Panc1 (cell line): ENCODE results near the gene APMAP. TPM values are rescaled to one million over a fixed set of nuclear protein-coding genes. Genes with fewer than 3 reads are reported as not detected.

Experiments
- ATAC-seq: fragments of 200-7000 bp; cut with Tn5 transposase; 2 replicates; pipeline ENCODE4 v1.9.1; 2020; ENCODE audit warnings: mild to moderate bottlenecking, moderate library complexity
- BruUV-seq: library from RNA; stranded (reverse); fragments of 400-500 nt; replicated peaks from 2 replicates; lab custom pipeline; 2021; lab: Mats Ljungman, UMichigan
- CTCF ChIA-PET: fragments of 300-600 bp; sonication (Branson Sonifier 250); formaldehyde crosslinking; loops from one replicate; lab custom pipeline; 2022; ENCODE audit warnings: antibody characterized with exemption; lab: Charles Lee
- POLR2A ChIA-PET: fragments of 300-600 bp; sonication (Branson Sonifier 250); formaldehyde crosslinking; loops from one replicate; lab custom pipeline; 2022; ENCODE audit warnings: antibody characterized with exemption; lab: Charles Lee
- DNase-seq: peaks from one replicate; pipeline ENCODE4 v3.0.0-alpha.2; 2010; ENCODE audit warnings: low read depth, low spot score
- H3K27ac ChIP-seq: 2 replicates; pipeline ENCODE4 v1.5.1; 2011; ENCODE audit warnings: mild to moderate bottlenecking, low read length, inconsistent platforms
- H3K27me3 ChIP-seq: fragments of 200-500 bp; sonication (Bioruptor generic); 2 replicates; pipeline ENCODE4 v1.6.0; 2014; ENCODE audit warnings: low read length, inconsistent platforms; ENCODE audit not compliant: control insufficient read depth, insufficient read depth
- H3K36me3 ChIP-seq: fragments of 200-500 bp; sonication (Bioruptor generic); 2 replicates; pipeline ENCODE4 v1.5.1; 2014; ENCODE audit warnings: inconsistent platforms, mild to moderate bottlenecking, low read length, moderate library complexity; ENCODE audit not compliant: control insufficient read depth, insufficient read depth
- H3K4me1 ChIP-seq: 2 replicates; pipeline ENCODE4 v1.5.1; 2011; ENCODE audit warnings: inconsistent platforms, mild to moderate bottlenecking, low read length, moderate library complexity; ENCODE audit not compliant: control insufficient read depth, insufficient read depth
- H3K4me3 ChIP-seq, 2 experiments: 2 replicates each; pipeline ENCODE4 v1.5.1; 2011 to 2012; ENCODE audit warnings: low read depth in 2 of 2, low read length in 2 of 2, mild to moderate bottlenecking in 2 of 2, inconsistent platforms in 1 of 2, moderate library complexity in 1 of 2
- H3K9me3 ChIP-seq: fragments of 200-500 bp; sonication (Bioruptor generic); 2 replicates; pipeline ENCODE4 v1.5.1; 2014; ENCODE audit warnings: low read depth, mild to moderate bottlenecking, inconsistent platforms, low read length, moderate library complexity; ENCODE audit not compliant: control insufficient read depth, insufficient read depth
- POLR2AphosphoS5 ChIP-seq: IDR thresholded peaks from 2 replicates; pipeline ENCODE4 v1.6.1; 2012; ENCODE audit warnings: mild to moderate bottlenecking, low read depth, low read length, moderate library complexity
- SIN3A ChIP-seq: IDR thresholded peaks from 2 replicates; pipeline ENCODE4 v1.6.1; 2012; ENCODE audit warnings: low read depth, mild to moderate bottlenecking, low read length, moderate library complexity, borderline replicate concordance; ENCODE audit not compliant: insufficient read depth
- TCF7L2 ChIP-seq: IDR thresholded peaks from 2 replicates; pipeline ENCODE4 v1.6.1; 2011; ENCODE audit warnings: mild to moderate bottlenecking, low read depth, low read length, inconsistent platforms
- in situ Hi-C: cut with HindIII; loops from 2 replicates; pipeline ENCODE4 v1.10.0; 2016; ENCODE audit warnings: low sequenced_read_pairs, low pct_unique_long_range_greater_than_20kb
- intact Hi-C: fragments of 100-400 bp; cut with micrococcal nuclease; formaldehyde crosslinking; loops from one replicate; pipeline ENCODE4 v1.10.0; 2022; ENCODE audit not compliant: unreplicated experiment
- total RNA-seq: library from RNA; stranded (reverse); gene quantifications from one replicate; pipeline ENCODE4 v1.2.1, GENCODE V29; 2021; ENCODE audit not compliant: unreplicated experiment
- TF ChIP-seq, protein P1 (sequence below): fragments of 450-650 bp; IDR thresholded peaks from 2 replicates; pipeline ENCODE4 v1.5.1; 2017; ENCODE audit warnings: mild to moderate bottlenecking
- TF ChIP-seq, protein P2 (sequence below), 2 experiments: IDR thresholded peaks; 2 replicates each; pipeline ENCODE4 v1.6.1; 2011 to 2012; ENCODE audit warnings: low read depth in 2 of 2, control low read depth in 1 of 2, low read length in 1 of 2, mild to moderate bottlenecking in 1 of 2, moderate library complexity in 1 of 2; ENCODE audit not compliant: insufficient read depth in 1 of 2

Gene APMAP
- total RNA-seq, 1 experiment from 2014 or later: 165 TPM

DNA sequence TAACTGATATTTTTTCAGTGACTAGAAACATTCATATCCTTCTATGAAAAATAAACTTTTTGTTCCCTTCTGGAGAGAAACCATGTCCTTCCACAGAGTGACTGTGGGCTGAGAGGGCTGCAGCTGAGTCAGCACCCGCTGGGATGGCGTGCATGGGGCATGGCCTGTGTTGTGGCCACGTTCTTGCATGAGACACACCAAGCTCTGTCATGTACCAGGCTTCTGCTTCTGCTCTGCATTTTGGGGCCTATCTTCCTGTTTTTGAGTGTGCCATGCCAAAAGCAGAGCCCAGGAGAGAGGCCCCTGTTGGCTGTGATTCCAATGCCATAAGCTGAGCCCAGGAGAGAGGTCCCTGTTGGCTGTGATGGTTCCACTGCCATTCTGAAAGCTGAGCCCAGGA, 10.8 kb downstream of the APMAP start:
- CTCF ChIA-PET: no interaction called here
- H3K36me3 ChIP-seq: peaks cover 4% of the 10 kb centered on the region
- TF ChIP-seq SIN3A (no peak), POLR2AphosphoS5 (no peak), TCF7L2 (no peak)
- TF ChIP-seq, protein P1, sequence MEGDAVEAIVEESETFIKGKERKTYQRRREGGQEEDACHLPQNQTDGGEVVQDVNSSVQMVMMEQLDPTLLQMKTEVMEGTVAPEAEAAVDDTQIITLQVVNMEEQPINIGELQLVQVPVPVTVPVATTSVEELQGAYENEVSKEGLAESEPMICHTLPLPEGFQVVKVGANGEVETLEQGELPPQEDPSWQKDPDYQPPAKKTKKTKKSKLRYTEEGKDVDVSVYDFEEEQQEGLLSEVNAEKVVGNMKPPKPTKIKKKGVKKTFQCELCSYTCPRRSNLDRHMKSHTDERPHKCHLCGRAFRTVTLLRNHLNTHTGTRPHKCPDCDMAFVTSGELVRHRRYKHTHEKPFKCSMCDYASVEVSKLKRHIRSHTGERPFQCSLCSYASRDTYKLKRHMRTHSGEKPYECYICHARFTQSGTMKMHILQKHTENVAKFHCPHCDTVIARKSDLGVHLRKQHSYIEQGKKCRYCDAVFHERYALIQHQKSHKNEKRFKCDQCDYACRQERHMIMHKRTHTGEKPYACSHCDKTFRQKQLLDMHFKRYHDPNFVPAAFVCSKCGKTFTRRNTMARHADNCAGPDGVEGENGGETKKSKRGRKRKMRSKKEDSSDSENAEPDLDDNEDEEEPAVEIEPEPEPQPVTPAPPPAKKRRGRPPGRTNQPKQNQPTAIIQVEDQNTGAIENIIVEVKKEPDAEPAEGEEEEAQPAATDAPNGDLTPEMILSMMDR: no peak
- TF ChIP-seq, protein P2, sequence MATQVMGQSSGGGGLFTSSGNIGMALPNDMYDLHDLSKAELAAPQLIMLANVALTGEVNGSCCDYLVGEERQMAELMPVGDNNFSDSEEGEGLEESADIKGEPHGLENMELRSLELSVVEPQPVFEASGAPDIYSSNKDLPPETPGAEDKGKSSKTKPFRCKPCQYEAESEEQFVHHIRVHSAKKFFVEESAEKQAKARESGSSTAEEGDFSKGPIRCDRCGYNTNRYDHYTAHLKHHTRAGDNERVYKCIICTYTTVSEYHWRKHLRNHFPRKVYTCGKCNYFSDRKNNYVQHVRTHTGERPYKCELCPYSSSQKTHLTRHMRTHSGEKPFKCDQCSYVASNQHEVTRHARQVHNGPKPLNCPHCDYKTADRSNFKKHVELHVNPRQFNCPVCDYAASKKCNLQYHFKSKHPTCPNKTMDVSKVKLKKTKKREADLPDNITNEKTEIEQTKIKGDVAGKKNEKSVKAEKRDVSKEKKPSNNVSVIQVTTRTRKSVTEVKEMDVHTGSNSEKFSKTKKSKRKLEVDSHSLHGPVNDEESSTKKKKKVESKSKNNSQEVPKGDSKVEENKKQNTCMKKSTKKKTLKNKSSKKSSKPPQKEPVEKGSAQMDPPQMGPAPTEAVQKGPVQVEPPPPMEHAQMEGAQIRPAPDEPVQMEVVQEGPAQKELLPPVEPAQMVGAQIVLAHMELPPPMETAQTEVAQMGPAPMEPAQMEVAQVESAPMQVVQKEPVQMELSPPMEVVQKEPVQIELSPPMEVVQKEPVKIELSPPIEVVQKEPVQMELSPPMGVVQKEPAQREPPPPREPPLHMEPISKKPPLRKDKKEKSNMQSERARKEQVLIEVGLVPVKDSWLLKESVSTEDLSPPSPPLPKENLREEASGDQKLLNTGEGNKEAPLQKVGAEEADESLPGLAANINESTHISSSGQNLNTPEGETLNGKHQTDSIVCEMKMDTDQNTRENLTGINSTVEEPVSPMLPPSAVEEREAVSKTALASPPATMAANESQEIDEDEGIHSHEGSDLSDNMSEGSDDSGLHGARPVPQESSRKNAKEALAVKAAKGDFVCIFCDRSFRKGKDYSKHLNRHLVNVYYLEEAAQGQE (IDR thresholded peaks at IDR 0.05; ENCODE audit: insufficient read depth in 1 of 2, low read depth in 2 of 2, low read length in 1 of 2): no peak

DNA sequence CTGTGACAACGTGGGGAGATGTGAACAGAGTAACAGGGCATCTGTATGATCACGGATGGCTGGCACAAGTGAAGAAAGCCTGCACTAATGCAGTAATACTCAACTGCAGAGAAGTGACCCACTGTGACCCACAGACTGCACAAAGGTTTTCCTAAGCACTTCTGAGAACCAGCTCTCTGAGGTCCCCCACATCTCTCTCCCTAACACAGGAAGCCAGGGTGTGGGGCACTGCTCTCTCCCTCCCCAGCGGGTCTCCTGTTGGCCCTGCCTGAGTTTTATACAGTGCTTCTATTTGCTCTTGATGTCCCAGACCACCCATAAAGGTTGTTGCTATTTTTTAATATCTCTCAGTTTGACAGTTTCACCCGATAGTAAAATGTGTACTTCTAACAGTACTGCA, 11.3 kb downstream of the APMAP start:
- Histone ChIP-seq H3K9me3 (peaks cover 15% of the 10 kb centered on the region; the same call in 1 of the 2 replicates), H3K27ac (no peak overlapping the region), H3K4me3 (no peak overlapping the region), H3K4me1 (no peaks in the 10 kb centered on the region), H3K36me3 (peaks cover 4% of the 10 kb centered on the region), H3K27me3 (no peaks in the 10 kb centered on the region)
- POLR2A ChIA-PET: no interaction called here
- ATAC-seq: no peak
- DNase-seq: no peak
- intact Hi-C loops (no loop called here), in situ Hi-C loops (no loop called here)
- TF ChIP-seq, protein P1: no peak
- TF ChIP-seq TCF7L2 (no peak), SIN3A (no peak), POLR2AphosphoS5 (no peak)
- TF ChIP-seq, protein P2 (IDR thresholded peaks at IDR 0.05; ENCODE audit: insufficient read depth in 1 of 2, low read depth in 2 of 2, low read length in 1 of 2): no peak
- CTCF ChIA-PET: no interaction called here
- BruUV-seq: no TSS peak

More for the DNA sequence above, 10.8 kb downstream of the APMAP start:
- no TSS peak for BruUV-seq
- Histone ChIP-seq H3K9me3 (peaks cover 11% of the 10 kb centered on the region; the same call in 1 of the 2 replicates), H3K27ac (no peak overlapping the region), H3K27me3 (no peaks in the 10 kb centered on the region), H3K4me1 (no peaks in the 10 kb centered on the region), H3K4me3 (no peak overlapping the region)
- POLR2A ChIA-PET: no interaction called here
- ATAC-seq (no peak), DNase-seq (no peak)
- intact Hi-C loops: no loop called here
- in situ Hi-C loops: no loop called here
